Measurements from ENCODE around the gene PLK3. TPM values are rescaled to one million over a fixed set of nuclear protein-coding genes. Genes with fewer than 3 reads are reported as not detected.

Gene PLK3
- total and polyA plus RNA-seq, 9 of the 15 experiments (the other 6 are each of a cell fraction or from before 2014, with no cell fraction given): 0.52 to 22.7 (median 11.0) TPM

DNA sequence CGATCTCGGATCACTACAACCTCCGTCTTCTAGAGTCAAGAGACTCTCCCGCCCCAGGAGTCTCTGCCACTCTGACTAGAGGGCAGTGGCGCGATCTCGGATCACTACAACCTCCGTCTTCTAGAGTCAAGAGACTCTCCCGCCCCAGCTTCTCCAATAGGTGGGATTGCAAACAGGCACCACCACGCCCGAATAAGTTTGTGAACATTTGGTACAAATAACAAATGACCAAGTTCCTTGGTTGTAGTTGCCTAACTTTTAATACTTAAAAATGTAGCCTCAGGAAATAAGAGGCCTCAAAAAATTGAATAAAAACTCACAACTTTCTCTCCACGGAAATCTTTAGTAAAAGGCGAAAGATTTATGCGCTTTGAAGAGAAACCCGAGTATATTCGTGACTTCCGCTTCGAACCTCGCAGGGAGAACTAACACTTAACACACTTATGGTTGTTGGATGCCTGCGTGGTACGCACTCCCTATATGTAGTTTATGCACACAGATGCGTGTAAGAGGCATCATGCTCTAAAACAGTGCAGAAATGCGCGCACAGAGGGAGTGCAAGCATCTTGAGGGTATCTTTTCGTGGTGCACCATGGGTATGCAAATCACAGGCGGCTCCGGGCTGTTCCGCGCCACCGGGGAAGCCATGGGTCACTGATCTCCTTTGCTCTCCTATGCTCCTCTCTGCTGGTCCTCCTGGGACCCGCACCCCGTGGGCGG is 19.6 kb downstream of the PLK3 start (continued):
- TF ChIP-seq PBX2 (CRISPR knock-in tag; IDR thresholded peaks at IDR 0.05; ENCODE audit: low read depth) (no peak), PBX2 (tag; conservative IDR thresholded peaks at IDR 0.05; ENCODE audit: low read depth) (peak; percentile 88), MTA1 (IDR thresholded peaks at IDR 0.05; ENCODE audit: borderline replicate concordance) (no peak), ZNF668 (CRISPR knock-in tag; IDR thresholded peaks at IDR 0.05) (peak; percentile 85; the same call in 1 of the 2 replicates), DNMT1 (IDR thresholded peaks at IDR 0.05) (peak; percentile 82; the same call in 1 of the 2 replicates), PHB2 (IDR thresholded peaks at IDR 0.05; ENCODE audit: low read depth) (0 out of 2 replicates have a peak, but pooled peaks have one; percentile 43), MEIS2 (IDR thresholded peaks at IDR 0.05; ENCODE audit: partially characterized antibody) (peak; percentile 91), TEAD4 (IDR thresholded peaks at IDR 0.05; ENCODE audit: low read length) (peak; percentile 97), TEAD4 (CRISPR knock-in tag; IDR thresholded peaks at IDR 0.05; ENCODE audit: borderline replicate concordance) (no peak), IRF9 (tag; IDR thresholded peaks at IDR 0.05) (0 out of 2 replicates have a peak, but pooled peaks have one; percentile 44), ZNF124 (CRISPR knock-in tag; IDR thresholded peaks at IDR 0.05) (no peak), TSC22D4 (tag; IDR thresholded peaks at IDR 0.05) (no peak), ZNF431 (CRISPR knock-in tag; IDR thresholded peaks at IDR 0.05) (no peak; the same call in none of the 2 replicates), ELF2 (CRISPR knock-in tag; IDR thresholded peaks at IDR 0.05) (peak; percentile 86)
- TF ChIP-seq, protein P1, sequence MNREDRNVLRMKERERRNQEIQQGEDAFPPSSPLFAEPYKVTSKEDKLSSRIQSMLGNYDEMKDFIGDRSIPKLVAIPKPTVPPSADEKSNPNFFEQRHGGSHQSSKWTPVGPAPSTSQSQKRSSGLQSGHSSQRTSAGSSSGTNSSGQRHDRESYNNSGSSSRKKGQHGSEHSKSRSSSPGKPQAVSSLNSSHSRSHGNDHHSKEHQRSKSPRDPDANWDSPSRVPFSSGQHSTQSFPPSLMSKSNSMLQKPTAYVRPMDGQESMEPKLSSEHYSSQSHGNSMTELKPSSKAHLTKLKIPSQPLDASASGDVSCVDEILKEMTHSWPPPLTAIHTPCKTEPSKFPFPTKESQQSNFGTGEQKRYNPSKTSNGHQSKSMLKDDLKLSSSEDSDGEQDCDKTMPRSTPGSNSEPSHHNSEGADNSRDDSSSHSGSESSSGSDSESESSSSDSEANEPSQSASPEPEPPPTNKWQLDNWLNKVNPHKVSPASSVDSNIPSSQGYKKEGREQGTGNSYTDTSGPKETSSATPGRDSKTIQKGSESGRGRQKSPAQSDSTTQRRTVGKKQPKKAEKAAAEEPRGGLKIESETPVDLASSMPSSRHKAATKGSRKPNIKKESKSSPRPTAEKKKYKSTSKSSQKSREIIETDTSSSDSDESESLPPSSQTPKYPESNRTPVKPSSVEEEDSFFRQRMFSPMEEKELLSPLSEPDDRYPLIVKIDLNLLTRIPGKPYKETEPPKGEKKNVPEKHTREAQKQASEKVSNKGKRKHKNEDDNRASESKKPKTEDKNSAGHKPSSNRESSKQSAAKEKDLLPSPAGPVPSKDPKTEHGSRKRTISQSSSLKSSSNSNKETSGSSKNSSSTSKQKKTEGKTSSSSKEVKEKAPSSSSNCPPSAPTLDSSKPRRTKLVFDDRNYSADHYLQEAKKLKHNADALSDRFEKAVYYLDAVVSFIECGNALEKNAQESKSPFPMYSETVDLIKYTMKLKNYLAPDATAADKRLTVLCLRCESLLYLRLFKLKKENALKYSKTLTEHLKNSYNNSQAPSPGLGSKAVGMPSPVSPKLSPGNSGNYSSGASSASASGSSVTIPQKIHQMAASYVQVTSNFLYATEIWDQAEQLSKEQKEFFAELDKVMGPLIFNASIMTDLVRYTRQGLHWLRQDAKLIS (CRISPR knock-in tag; IDR thresholded peaks at IDR 0.05): peak; percentile 99
- TF ChIP-seq, protein P2, sequence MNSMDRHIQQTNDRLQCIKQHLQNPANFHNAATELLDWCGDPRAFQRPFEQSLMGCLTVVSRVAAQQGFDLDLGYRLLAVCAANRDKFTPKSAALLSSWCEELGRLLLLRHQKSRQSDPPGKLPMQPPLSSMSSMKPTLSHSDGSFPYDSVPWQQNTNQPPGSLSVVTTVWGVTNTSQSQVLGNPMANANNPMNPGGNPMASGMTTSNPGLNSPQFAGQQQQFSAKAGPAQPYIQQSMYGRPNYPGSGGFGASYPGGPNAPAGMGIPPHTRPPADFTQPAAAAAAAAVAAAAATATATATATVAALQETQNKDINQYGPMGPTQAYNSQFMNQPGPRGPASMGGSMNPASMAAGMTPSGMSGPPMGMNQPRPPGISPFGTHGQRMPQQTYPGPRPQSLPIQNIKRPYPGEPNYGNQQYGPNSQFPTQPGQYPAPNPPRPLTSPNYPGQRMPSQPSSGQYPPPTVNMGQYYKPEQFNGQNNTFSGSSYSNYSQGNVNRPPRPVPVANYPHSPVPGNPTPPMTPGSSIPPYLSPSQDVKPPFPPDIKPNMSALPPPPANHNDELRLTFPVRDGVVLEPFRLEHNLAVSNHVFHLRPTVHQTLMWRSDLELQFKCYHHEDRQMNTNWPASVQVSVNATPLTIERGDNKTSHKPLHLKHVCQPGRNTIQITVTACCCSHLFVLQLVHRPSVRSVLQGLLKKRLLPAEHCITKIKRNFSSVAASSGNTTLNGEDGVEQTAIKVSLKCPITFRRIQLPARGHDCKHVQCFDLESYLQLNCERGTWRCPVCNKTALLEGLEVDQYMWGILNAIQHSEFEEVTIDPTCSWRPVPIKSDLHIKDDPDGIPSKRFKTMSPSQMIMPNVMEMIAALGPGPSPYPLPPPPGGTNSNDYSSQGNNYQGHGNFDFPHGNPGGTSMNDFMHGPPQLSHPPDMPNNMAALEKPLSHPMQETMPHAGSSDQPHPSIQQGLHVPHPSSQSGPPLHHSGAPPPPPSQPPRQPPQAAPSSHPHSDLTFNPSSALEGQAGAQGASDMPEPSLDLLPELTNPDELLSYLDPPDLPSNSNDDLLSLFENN (IDR thresholded peaks at IDR 0.05; ENCODE audit: low read depth in 2 of 2, low read length in 2 of 2): peak in 1 of 2 experiments; percentile 99; a peak in 2 of 4 replicates
